ENCODE measurements around the gene ERBB4. TPM values are rescaled to one million over a fixed set of nuclear protein-coding genes. Genes with fewer than 3 reads are reported as not detected.
A peak's percentile ranks its signal among the peaks of the same experiment; 100 is the strongest.

ERBB4 gene
- total and polyA plus RNA-seq, 7 donors, result 0.07 to 7.5 (median 2.0) TPM

GRCh38 chr2:211457325-211457724 is 1081.3 kb downstream of the ERBB4 start:
- intact Hi-C loops (cut with DNase I), result no loop called here
- no peaks in the 10 kb centered on the region for H3K4me1 ChIP-seq
- no peaks in the 10 kb centered on the region for H3K36me3 ChIP-seq (ENCODE audit: insufficient read depth in 1 of 2, low read depth in 1 of 2)
- DNase-seq, result no peak
- H3K9me3 ChIP-seq, result no peaks in the 10 kb centered on the region
- H3K27ac ChIP-seq, result no peak overlapping the region
- TF ChIP-seq CTCF (IDR thresholded peaks at IDR 0.05), result no peak
- H3K27me3 ChIP-seq (ENCODE audit: insufficient read depth in 3 of 3, low read length in 2 of 3), result no peaks in the 10 kb centered on the region
- ATAC-seq, result no peak
- no peak overlapping the region for H3K4me3 ChIP-seq
- 37 to 78% (median 65%) methylated on average over 2 of the region's 2 CpGs for WGBS, 3 donors

DNA sequence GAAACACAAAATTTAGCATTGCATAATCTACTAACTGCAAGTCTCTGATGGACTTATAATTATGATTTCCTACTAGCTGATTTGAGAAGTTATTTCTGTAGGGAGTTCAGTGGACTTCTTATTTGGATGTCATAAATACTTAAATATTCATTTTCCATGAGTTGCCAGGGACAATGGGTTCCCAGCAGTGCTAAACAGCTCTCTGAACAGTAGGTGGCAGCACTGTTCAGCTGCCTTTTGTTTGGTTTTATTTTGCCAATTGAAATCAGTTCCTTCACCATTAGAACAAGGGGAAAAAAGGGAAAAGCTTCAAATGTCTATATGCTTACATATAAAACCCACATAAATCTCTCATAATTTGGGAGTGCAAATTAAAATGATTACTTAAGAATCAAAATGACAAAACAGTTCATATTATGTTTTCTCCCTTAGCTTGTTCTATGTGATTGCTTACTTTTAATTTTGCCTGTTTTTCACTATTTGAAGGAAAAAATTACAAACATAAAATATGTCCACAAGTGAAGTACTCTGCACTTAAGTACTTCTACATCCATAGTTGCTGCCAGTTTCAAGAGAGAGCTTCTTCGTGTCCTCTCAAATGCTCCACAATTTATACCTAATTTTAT is 1083.3 kb downstream of the ERBB4 start:
- Histone ChIP-seq H3K4me1 (no peaks in the 10 kb centered on the region), H3K9me3 (no peaks in the 10 kb centered on the region), H3K4me3 (no peak overlapping the region), H3K27ac (no peak overlapping the region), H3K27me3 (ENCODE audit: insufficient read depth in 3 of 3, low read length in 2 of 3) (no peaks in the 10 kb centered on the region), H3K36me3 (ENCODE audit: insufficient read depth in 1 of 2, low read depth in 1 of 2) (no peaks in the 10 kb centered on the region)
- ATAC-seq, result peak in 1 of 4 donors; percentile 67
- peak; percentile 80 for TF ChIP-seq CTCF (IDR thresholded peaks at IDR 0.05)
- WGBS, 3 donors, result 67 to 77% (median 73%) methylated on average over 1 of the region's 1 CpG
- DNase-seq, result no peak
- intact Hi-C loops (cut with DNase I), result no loop called here

- no peak for DNase-seq
- no peak for ATAC-seq
- Histone ChIP-seq H3K9me3 (no peaks in the 10 kb centered on the region), H3K36me3 (ENCODE audit: insufficient read depth in 1 of 2, low read depth in 1 of 2) (no peaks in the 10 kb centered on the region), H3K4me3 (no peak overlapping the region), H3K27ac (no peak overlapping the region), H3K27me3 (ENCODE audit: insufficient read depth in 3 of 3, low read length in 2 of 3) (no peaks in the 10 kb centered on the region), H3K4me1 (no peaks in the 10 kb centered on the region)
- intact Hi-C loops (cut with DNase I), result no loop called here
- WGBS, 3 donors, result 37 to 52% (median 40%) methylated on average over 6 of the region's 6 CpGs
- no peak for TF ChIP-seq CTCF (IDR thresholded peaks at IDR 0.05)
Measured at GRCh38 chr2:211454679-211455078, 1083.9 kb downstream of the ERBB4 start.

DNA sequence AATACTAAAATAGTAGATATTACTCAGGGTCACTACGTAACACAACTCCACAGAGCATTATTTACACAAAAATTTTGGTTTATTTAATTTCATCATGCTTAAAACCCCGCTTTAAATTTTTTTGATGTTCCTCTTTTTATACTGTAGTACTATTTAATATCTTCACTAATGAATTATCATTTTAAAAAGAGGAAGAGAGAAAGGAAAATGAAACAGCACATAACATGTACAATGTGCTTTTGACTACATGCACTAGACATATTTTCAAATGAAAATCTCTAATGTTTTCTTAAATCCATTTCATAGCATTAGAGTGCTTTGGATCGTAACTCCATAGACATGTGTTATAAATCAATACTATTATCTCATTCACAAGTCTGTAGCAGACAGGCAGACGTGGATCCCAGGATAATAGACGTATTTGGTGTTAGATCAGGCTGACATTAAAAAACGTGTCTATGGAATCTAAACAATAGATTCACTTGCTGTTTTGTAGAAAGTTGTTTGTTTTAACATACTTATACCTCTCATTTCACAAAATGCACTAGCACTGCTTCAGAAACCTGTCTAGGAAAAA is 1085.2 kb downstream of the ERBB4 start:
- Histone ChIP-seq H3K36me3 (ENCODE audit: insufficient read depth in 1 of 2, low read depth in 1 of 2) (no peaks in the 10 kb centered on the region), H3K4me1 (no peaks in the 10 kb centered on the region), H3K9me3 (no peaks in the 10 kb centered on the region), H3K4me3 (no peak overlapping the region), H3K27me3 (ENCODE audit: insufficient read depth in 3 of 3, low read length in 2 of 3) (no peaks in the 10 kb centered on the region), H3K27ac (no peak overlapping the region)
- no peak for TF ChIP-seq CTCF (IDR thresholded peaks at IDR 0.05)
- no peak for DNase-seq
- ATAC-seq, result no peak
- intact Hi-C loops (cut with DNase I), result no loop called here
- WGBS, 3 donors, result 74 to 81% (median 76%) methylated on average over 6 of the region's 6 CpGs

- H3K27ac ChIP-seq, result no peak overlapping the region
- no peaks in the 10 kb centered on the region for H3K36me3 ChIP-seq (ENCODE audit: insufficient read depth in 1 of 2, low read depth in 1 of 2)
- H3K4me3 ChIP-seq, result no peak overlapping the region
- intact Hi-C loops (cut with DNase I), result no loop called here
- WGBS, 3 donors, result 86 to 98% (median 92%) methylated on average over 2 of the region's 2 CpGs
- no peaks in the 10 kb centered on the region for H3K4me1 ChIP-seq
- DNase-seq (no peak), ATAC-seq (no peak)
- no peaks in the 10 kb centered on the region for H3K9me3 ChIP-seq
- no peaks in the 10 kb centered on the region for H3K27me3 ChIP-seq (ENCODE audit: insufficient read depth in 3 of 3, low read length in 2 of 3)
- TF ChIP-seq CTCF (IDR thresholded peaks at IDR 0.05), result no peak
Measured at GRCh38 chr2:211451642-211452041, 1087.0 kb downstream of the ERBB4 start.
